Measurements from ENCODE around the gene CAPZA2.
A peak's percentile ranks its signal among the peaks of the same experiment; 100 is the strongest.

CAPZA2 gene

DNA sequence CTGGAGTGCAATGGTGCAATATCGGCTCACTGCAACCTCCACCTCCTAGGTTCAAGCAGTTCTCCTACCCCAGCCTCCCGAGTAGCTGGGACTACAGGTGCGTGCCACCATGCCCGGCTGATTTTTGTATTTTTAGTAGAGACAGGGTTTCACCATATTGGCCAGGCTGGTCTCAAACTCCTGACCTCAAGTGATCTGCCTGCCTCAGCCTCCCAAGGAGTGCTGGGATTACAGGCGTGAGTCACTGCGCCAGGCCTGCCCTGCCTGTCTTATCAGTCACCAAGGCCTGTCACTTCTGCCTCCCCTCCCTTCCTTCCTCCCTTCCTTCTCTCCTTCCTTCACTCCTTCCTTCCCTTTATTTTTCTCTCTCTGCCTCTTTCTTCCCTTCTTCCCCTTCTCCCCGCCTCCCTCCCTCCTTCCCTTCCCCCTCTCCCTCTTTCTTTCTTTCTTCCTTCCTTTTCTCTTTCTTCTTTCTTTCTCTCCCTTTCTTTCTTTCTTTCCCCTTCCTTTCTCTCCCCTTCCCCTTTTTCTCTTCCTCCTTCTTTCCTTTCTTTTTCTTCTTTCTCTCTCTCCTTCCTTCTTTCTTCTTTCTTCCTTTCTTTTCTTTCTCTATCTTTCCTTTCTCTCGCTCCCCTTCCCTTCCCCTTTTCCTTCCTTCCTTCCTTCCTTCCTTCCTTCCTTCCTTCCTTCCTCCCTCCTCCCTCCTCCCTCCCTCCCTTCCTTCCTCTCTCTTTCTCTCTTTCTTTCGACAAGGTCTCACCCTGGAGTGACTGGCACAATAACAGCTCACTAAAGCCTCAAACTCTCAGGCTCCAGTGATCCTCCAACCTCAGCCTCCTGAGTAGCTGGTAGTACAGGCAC lies 87.8 kb downstream of the CAPZA2 start (continued):
- TF ChIP-seq RARB (CRISPR knock-in tag; IDR thresholded peaks at IDR 0.05), result no peak
- no peak for TF ChIP-seq ZNF8 (CRISPR knock-in tag; IDR thresholded peaks at IDR 0.05)
- no peak for TF ChIP-seq ZC3H10 (CRISPR knock-in tag; IDR thresholded peaks at IDR 0.05)
- no peak for TF ChIP-seq ZNF70 (CRISPR knock-in tag; IDR thresholded peaks at IDR 0.05)
- TF ChIP-seq TCF4 (CRISPR knock-in tag; IDR thresholded peaks at IDR 0.05; ENCODE audit: borderline replicate concordance), result no peak
- no peak for TF ChIP-seq PPARA (CRISPR knock-in tag; IDR thresholded peaks at IDR 0.05; ENCODE audit: borderline replicate concordance)
- TF ChIP-seq ZFP3 (CRISPR knock-in tag; IDR thresholded peaks at IDR 0.05), result no peak

DNA sequence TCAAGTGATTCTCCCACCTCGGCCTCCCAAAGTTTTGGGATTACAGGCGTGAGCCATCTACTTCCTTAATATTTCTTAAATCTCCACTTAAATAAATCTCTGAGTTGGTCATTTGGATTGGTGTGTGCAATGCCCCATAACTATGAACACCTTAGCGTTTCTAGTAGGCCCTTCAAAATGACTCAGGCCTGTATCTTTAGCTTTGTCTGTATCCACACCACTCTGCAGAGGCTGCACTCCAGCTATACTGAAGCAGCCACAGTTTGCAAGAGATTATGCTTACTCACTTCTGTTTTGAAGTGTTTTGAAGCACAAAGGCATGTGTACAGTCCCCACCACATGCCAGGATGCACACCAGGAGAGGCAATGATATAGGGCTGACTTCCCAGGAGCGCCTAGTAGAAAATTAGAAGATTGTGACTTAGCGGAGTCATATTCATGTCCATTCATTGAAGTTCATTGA lies 88.5 kb downstream of the CAPZA2 start:
- TF ChIP-seq, protein P1, sequence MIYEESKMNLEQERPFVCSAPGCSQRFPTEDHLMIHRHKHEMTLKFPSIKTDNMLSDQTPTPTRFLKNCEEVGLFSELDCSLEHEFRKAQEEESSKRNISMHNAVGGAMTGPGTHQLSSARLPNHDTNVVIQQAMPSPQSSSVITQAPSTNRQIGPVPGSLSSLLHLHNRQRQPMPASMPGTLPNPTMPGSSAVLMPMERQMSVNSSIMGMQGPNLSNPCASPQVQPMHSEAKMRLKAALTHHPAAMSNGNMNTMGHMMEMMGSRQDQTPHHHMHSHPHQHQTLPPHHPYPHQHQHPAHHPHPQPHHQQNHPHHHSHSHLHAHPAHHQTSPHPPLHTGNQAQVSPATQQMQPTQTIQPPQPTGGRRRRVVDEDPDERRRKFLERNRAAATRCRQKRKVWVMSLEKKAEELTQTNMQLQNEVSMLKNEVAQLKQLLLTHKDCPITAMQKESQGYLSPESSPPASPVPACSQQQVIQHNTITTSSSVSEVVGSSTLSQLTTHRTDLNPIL (CRISPR knock-in tag; IDR thresholded peaks at IDR 0.05; ENCODE audit: low read depth), result no peak
- TF ChIP-seq TCF4 (CRISPR knock-in tag; IDR thresholded peaks at IDR 0.05; ENCODE audit: borderline replicate concordance) (no peak), TOX (CRISPR knock-in tag; IDR thresholded peaks at IDR 0.05; ENCODE audit: borderline replicate concordance) (no peak), ZNF8 (CRISPR knock-in tag; IDR thresholded peaks at IDR 0.05) (no peak), ZFP30 (CRISPR knock-in tag; IDR thresholded peaks at IDR 0.05) (no peak), ZNF70 (CRISPR knock-in tag; IDR thresholded peaks at IDR 0.05) (no peak), CSDC2 (CRISPR knock-in tag; IDR thresholded peaks at IDR 0.05) (no peak), PPARA (CRISPR knock-in tag; IDR thresholded peaks at IDR 0.05; ENCODE audit: borderline replicate concordance) (no peak), SNAI2 (CRISPR knock-in tag; IDR thresholded peaks at IDR 0.05) (no peak), ZNF565 (CRISPR knock-in tag; conservative IDR thresholded peaks at IDR 0.05; ENCODE audit: low read depth) (no peak)
- TF ChIP-seq, protein P2, sequence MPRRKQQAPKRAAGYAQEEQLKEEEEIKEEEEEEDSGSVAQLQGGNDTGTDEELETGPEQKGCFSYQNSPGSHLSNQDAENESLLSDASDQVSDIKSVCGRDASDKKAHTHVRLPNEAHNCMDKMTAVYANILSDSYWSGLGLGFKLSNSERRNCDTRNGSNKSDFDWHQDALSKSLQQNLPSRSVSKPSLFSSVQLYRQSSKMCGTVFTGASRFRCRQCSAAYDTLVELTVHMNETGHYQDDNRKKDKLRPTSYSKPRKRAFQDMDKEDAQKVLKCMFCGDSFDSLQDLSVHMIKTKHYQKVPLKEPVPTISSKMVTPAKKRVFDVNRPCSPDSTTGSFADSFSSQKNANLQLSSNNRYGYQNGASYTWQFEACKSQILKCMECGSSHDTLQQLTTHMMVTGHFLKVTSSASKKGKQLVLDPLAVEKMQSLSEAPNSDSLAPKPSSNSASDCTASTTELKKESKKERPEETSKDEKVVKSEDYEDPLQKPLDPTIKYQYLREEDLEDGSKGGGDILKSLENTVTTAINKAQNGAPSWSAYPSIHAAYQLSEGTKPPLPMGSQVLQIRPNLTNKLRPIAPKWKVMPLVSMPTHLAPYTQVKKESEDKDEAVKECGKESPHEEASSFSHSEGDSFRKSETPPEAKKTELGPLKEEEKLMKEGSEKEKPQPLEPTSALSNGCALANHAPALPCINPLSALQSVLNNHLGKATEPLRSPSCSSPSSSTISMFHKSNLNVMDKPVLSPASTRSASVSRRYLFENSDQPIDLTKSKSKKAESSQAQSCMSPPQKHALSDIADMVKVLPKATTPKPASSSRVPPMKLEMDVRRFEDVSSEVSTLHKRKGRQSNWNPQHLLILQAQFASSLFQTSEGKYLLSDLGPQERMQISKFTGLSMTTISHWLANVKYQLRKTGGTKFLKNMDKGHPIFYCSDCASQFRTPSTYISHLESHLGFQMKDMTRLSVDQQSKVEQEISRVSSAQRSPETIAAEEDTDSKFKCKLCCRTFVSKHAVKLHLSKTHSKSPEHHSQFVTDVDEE (CRISPR knock-in tag; IDR thresholded peaks at IDR 0.05), result no peak
- no peak for ATAC-seq

DNA sequence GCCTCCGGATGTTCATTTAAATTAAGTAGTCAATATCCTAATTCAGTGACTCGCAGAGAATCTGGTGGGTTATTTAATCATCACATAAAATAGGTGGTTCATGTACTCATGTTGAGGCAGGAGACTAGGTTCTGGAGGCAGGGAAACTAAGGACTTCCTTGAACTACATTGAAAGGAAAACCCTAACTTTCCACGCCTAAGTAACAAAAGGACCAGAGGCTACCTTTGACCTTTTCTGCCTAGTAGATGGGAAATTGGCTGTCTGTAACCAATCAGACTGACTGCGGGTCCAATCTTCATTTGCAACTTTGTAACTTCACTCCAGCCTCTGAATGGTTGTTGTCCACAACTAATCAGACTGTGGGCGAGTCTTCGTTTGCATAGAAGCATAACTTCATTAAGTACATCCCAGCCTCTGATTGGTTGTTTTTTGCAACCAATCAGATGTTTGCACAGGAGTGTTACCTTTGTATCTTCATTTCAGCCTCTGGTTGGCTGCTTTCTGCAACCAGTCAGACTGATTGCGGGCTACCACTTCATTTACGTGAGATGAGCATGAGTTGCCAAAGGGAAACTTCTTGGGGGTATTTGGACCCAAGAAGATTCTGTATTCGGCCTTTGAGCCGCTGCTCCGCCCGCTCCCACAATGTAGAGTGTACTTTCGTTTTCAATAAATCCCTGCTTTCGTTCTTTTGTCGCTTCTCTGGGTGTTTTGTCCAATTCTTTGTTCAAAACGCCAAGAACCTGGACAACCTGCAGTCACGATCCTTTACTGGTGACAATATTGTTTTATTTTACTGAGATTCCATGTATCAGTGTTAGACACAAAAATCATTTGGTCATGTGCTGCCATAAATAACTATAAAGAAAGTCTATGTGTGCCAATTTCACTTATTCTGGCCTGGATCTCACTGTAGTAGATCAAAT lies 89.2 kb downstream of the CAPZA2 start:
- ATAC-seq, result no peak

DNA sequence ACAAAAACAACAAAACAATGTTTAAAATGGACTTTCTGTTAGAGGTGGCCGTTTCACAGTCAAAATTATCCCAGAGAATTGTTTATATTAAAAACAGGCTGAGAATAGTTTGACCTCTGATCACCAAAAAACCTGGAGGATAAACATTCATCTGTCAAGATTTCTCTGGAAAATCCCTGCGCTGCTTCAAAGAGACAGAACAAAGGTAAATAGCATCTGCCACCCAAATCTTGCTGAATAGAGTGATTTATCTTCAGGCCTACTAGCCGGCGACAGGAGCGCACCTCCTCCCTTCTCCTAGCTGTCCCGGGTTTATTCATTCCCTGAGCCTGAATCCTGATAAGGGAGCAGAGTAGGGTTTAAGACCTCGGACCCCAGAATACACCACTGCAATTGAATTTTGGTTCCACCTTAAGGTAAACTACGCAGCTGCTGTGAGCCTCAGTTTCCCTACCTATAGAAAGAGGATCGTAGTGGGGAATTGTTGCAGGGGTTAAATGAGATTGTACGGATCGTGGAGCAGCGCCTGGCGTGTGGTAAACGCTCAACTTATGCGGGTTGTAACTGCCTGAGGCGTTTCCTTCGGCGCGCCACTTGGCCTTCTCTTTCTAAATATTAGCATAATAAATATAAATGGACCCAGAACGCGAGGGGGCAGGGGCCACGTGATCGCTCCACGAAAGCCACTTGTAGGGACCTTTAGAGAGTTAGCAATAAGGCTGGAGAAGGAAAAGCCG lies 90.4 kb downstream of the CAPZA2 start:
- TF ChIP-seq SNAI2 (CRISPR knock-in tag; IDR thresholded peaks at IDR 0.05) (no peak), ISL1 (CRISPR knock-in tag; IDR thresholded peaks at IDR 0.05) (0 out of 2 replicates have a peak, but pooled peaks have one; percentile 20)
- ATAC-seq, result peak; percentile 7

More for the DNA sequence above, 89.2 kb downstream of the CAPZA2 start:
- no peak for TF ChIP-seq SNAI2 (CRISPR knock-in tag; IDR thresholded peaks at IDR 0.05)
- TF ChIP-seq PPARA (CRISPR knock-in tag; IDR thresholded peaks at IDR 0.05; ENCODE audit: borderline replicate concordance), result no peak
- no peak for TF ChIP-seq ZC3H10 (CRISPR knock-in tag; IDR thresholded peaks at IDR 0.05)
- TF ChIP-seq ZFP3 (CRISPR knock-in tag; IDR thresholded peaks at IDR 0.05), result no peak
- no peak for TF ChIP-seq ZFP30 (CRISPR knock-in tag; IDR thresholded peaks at IDR 0.05)
- TF ChIP-seq ARNTL (CRISPR knock-in tag; IDR thresholded peaks at IDR 0.05; ENCODE audit: borderline replicate concordance, low read depth), result no peak
- no peak for TF ChIP-seq OSR1 (CRISPR knock-in tag; IDR thresholded peaks at IDR 0.05)
- TF ChIP-seq ZNF565 (CRISPR knock-in tag; conservative IDR thresholded peaks at IDR 0.05; ENCODE audit: low read depth), result no peak
- no peak for TF ChIP-seq ZNF8 (CRISPR knock-in tag; IDR thresholded peaks at IDR 0.05)
- no peak for TF ChIP-seq RARB (CRISPR knock-in tag; IDR thresholded peaks at IDR 0.05)

DNA sequence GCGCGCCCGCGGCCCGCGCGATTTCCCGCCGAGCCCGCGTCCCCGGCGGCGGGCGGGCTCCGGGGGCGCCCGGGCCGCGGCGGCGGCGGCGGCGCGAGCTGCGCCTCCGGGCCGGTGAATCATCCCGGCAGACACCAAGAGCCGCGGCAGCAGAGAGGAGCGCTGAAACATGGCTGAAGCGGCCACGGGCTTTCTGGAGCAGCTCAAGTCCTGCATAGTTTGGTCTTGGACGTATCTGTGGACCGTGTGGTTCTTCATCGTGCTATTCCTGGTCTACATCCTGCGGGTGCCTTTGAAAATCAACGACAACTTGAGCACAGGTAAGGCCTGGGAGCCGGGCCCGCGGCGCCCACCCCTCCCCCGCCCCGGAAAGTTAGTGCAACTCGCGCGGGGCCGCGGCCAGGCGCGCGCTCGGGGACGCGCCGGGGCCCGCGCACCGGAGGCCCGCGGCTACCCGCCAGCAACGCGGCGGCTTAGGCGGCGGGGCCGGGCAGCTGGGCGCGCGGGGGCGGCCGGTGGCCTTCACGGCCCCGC lies 91.1 kb downstream of the CAPZA2 start, which contains the start of gene ST7:
TSS of gene ST7 (plus strand) at position 130 of the 534 bp plus-strand sequence. CDS start at position 170, 40 bp downstream.
- ATAC-seq, result peak; percentile 74
- TF ChIP-seq ZFP30 (CRISPR knock-in tag; IDR thresholded peaks at IDR 0.05) (no peak), ZNF565 (CRISPR knock-in tag; conservative IDR thresholded peaks at IDR 0.05; ENCODE audit: low read depth) (no peak), BACH2 (CRISPR knock-in tag; IDR thresholded peaks at IDR 0.05; ENCODE audit: borderline replicate concordance) (no peak), ZNF70 (CRISPR knock-in tag; IDR thresholded peaks at IDR 0.05) (no peak), ARNTL (CRISPR knock-in tag; IDR thresholded peaks at IDR 0.05; ENCODE audit: borderline replicate concordance, low read depth) (no peak), GLIS3 (CRISPR knock-in tag; IDR thresholded peaks at IDR 0.05) (no peak)
- TF ChIP-seq, protein P1 (CRISPR knock-in tag; IDR thresholded peaks at IDR 0.05; ENCODE audit: low read depth), result no peak
- TF ChIP-seq, protein P3, sequence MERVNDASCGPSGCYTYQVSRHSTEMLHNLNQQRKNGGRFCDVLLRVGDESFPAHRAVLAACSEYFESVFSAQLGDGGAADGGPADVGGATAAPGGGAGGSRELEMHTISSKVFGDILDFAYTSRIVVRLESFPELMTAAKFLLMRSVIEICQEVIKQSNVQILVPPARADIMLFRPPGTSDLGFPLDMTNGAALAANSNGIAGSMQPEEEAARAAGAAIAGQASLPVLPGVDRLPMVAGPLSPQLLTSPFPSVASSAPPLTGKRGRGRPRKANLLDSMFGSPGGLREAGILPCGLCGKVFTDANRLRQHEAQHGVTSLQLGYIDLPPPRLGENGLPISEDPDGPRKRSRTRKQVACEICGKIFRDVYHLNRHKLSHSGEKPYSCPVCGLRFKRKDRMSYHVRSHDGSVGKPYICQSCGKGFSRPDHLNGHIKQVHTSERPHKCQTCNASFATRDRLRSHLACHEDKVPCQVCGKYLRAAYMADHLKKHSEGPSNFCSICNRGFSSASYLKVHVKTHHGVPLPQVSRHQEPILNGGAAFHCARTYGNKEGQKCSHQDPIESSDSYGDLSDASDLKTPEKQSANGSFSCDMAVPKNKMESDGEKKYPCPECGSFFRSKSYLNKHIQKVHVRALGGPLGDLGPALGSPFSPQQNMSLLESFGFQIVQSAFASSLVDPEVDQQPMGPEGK (CRISPR knock-in tag; IDR thresholded peaks at IDR 0.05; ENCODE audit: borderline replicate concordance), result no peak

Data from SK-N-SH treated with all-trans-retinoic acid at 6 μM for 48 hours (cell line).